ENCODE data around the gene FIGNL2. TPM values are rescaled to one million over a fixed set of nuclear protein-coding genes. Genes with fewer than 3 reads are reported as not detected.
"Not testable (repeated sequence)": the region's sequence is repeated elsewhere in the genome, so short reads cannot be mapped to it uniquely, and the experiment has no call there.

FIGNL2 gene
- total RNA-seq, 6 experiments from 2014 or later: 0.14 to 1.8 (median 0.55) TPM

GRCh38 chr12:51809193-51809592, 39.3 kb downstream of the FIGNL2 start:
- no peak for ATAC-seq
- WGBS (ENCODE audit: insufficient coverage, low coverage, low lambda C conversion rate, missing lambda C conversion rate): 82% methylated on average over 3 of the region's 3 CpGs

GRCh38 chr12:51806896-51807295, 41.6 kb downstream of the FIGNL2 start:
- WGBS (ENCODE audit: insufficient coverage, low coverage, low lambda C conversion rate, missing lambda C conversion rate): 92% methylated on average over 11 of the region's 16 CpGs
- ATAC-seq (no peak), DNase-seq (no peak)
- Histone ChIP-seq H3K4me3 (no peak overlapping the region), H3K9me3 (no peaks in the 10 kb centered on the region), H3K27ac (no peak overlapping the region), H3K4me1 (no peaks in the 10 kb centered on the region), H3K27me3 (no peaks in the 10 kb centered on the region), H3K36me3 (no peaks in the 10 kb centered on the region)
- TF ChIP-seq CTCF (IDR thresholded peaks at IDR 0.05): no peak
- no peak for TF ChIP-seq POLR2A (IDR thresholded peaks at IDR 0.05)
- intact Hi-C loops (cut with DNase I): no loop called here

More at GRCh38 chr12:51809193-51809592, 39.3 kb downstream of the FIGNL2 start:
- Histone ChIP-seq H3K27me3 (no peaks in the 10 kb centered on the region), H3K36me3 (no peaks in the 10 kb centered on the region), H3K4me3 (no peak overlapping the region), H3K4me1 (no peaks in the 10 kb centered on the region), H3K9me3 (no peaks in the 10 kb centered on the region), H3K27ac (no peak overlapping the region)
- TF ChIP-seq POLR2A (IDR thresholded peaks at IDR 0.05): no peak
- no peak for TF ChIP-seq CTCF (IDR thresholded peaks at IDR 0.05)
- intact Hi-C loops (cut with DNase I): no loop called here
- DNase-seq: no peak

- Histone ChIP-seq H3K4me1 (no peaks in the 10 kb centered on the region), H3K27me3 (no peaks in the 10 kb centered on the region), H3K36me3 (no peaks in the 10 kb centered on the region), H3K9me3 (no peaks in the 10 kb centered on the region), H3K27ac (no peak overlapping the region), H3K4me3 (no peak overlapping the region)
- ATAC-seq (no peak), DNase-seq (no peak)
- TF ChIP-seq CTCF (IDR thresholded peaks at IDR 0.05) (no peak), POLR2A (IDR thresholded peaks at IDR 0.05) (no peak)
- 80% methylated on average over 1 of the region's 1 CpG for WGBS (ENCODE audit: insufficient coverage, low coverage, low lambda C conversion rate, missing lambda C conversion rate)
- intact Hi-C loops (cut with DNase I): no loop called here
These were observed 47.5 kb downstream of the FIGNL2 start for GRCh38 chr12:51801027-51801426.

GRCh38 chr12:51798501-51798900, 50.0 kb downstream of the FIGNL2 start:
- H3K4me1 ChIP-seq: no peaks in the 10 kb centered on the region
- ATAC-seq (no peak), DNase-seq (no peak)
- H3K9me3 ChIP-seq: no peaks in the 10 kb centered on the region
- intact Hi-C loops (cut with DNase I): no loop called here
- no CpG with 5 or more reads among the region's 1 CpG for WGBS (ENCODE audit: insufficient coverage, low coverage, low lambda C conversion rate, missing lambda C conversion rate)
- no peak for TF ChIP-seq POLR2A (IDR thresholded peaks at IDR 0.05)
- no peak for TF ChIP-seq CTCF (IDR thresholded peaks at IDR 0.05)
- no peaks in the 10 kb centered on the region for H3K36me3 ChIP-seq
- no peaks in the 10 kb centered on the region for H3K27me3 ChIP-seq
- no peak overlapping the region for H3K4me3 ChIP-seq
- no peak overlapping the region for H3K27ac ChIP-seq

GRCh38 chr12:51798051-51798450, 50.5 kb downstream of the FIGNL2 start:
- ATAC-seq; intact Hi-C loops (cut with DNase I): not testable (repeated sequence)

More at GRCh38 chr12:51798051-51798450, 50.5 kb downstream of the FIGNL2 start:
- H3K9me3 ChIP-seq, H3K4me3 ChIP-seq, H3K27me3 ChIP-seq, H3K36me3 ChIP-seq, H3K4me1 ChIP-seq, H3K27ac ChIP-seq, DNase-seq: not testable (repeated sequence)
- 100% methylated on average over 1 of the region's 4 CpGs for WGBS (ENCODE audit: insufficient coverage, low coverage, low lambda C conversion rate, missing lambda C conversion rate)

All from right lobe of liver (tissue), 6 donors.